ENCODE measurements around the gene GRB10.

Gene GRB10

DNA sequence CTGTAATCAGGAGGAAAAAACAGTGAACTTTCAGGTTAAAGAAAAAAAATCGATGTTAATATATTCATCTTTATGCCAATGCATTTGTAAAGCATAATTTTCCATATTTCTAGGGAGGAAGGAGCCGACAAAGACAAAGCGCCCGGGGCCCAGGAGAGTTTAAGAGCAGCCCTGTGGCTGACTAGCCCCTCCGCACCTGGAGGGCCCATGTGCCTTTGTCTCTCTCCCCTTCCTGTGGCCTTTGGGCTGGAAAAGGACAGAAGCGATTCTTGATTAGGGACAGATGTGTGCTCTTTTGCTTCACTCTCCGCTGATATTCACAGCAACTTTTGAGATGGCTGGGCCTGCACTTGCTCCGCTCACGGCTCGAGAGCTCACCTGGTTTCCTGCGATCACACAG lies 240.6 kb downstream of the GRB10 start:
- H3K27me3 Mint-ChIP-seq (ENCODE audit: low read depth) = no peaks in the 10 kb centered on the region
- H3K4me3 Mint-ChIP-seq = no peak overlapping the region
- no peaks in the 10 kb centered on the region for H3K9me3 Mint-ChIP-seq
- peak overlapping the region in 1 of 3 experiments; percentile 32 for H3K27ac Mint-ChIP-seq
- TF ChIP-seq, protein P1, sequence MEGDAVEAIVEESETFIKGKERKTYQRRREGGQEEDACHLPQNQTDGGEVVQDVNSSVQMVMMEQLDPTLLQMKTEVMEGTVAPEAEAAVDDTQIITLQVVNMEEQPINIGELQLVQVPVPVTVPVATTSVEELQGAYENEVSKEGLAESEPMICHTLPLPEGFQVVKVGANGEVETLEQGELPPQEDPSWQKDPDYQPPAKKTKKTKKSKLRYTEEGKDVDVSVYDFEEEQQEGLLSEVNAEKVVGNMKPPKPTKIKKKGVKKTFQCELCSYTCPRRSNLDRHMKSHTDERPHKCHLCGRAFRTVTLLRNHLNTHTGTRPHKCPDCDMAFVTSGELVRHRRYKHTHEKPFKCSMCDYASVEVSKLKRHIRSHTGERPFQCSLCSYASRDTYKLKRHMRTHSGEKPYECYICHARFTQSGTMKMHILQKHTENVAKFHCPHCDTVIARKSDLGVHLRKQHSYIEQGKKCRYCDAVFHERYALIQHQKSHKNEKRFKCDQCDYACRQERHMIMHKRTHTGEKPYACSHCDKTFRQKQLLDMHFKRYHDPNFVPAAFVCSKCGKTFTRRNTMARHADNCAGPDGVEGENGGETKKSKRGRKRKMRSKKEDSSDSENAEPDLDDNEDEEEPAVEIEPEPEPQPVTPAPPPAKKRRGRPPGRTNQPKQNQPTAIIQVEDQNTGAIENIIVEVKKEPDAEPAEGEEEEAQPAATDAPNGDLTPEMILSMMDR (IDR thresholded peaks at IDR 0.05; ENCODE audit: unreplicated experiment in 3 of 3) = no peak
- H3K36me3 Mint-ChIP-seq (ENCODE audit: low read depth) = no peaks in the 10 kb centered on the region
- no peaks in the 10 kb centered on the region for H3K4me1 Mint-ChIP-seq

GRCh38 chr7:50540785-50541579 lies 241.7 kb downstream of the GRB10 start:
- H3K9me3 Mint-ChIP-seq = no peaks in the 10 kb centered on the region
- no peaks in the 10 kb centered on the region for H3K27me3 Mint-ChIP-seq (ENCODE audit: low read depth)
- no peaks in the 10 kb centered on the region for H3K36me3 Mint-ChIP-seq (ENCODE audit: low read depth)
- no peak overlapping the region for H3K4me3 Mint-ChIP-seq
- no peak overlapping the region for H3K27ac Mint-ChIP-seq
- TF ChIP-seq, protein P1 (IDR thresholded peaks at IDR 0.05; ENCODE audit: unreplicated experiment in 3 of 3) = no peak
- H3K4me1 Mint-ChIP-seq = no peaks in the 10 kb centered on the region

Data from nephron (organoid).